Left lung (tissue), 10 donors: Measurements from ENCODE around the gene NOL4L. TPM values are rescaled to one million over a fixed set of nuclear protein-coding genes. Genes with fewer than 3 reads are reported as not detected.

Source experiments
- ATAC-seq: fragments of 200-7000 bp; cut with Tn5 transposase; one replicate; pipeline ENCODE4 v1.9.1; 2020; ENCODE audit warnings: moderate library complexity
- DNase-seq, 4 donors: peaks; one replicate each; pipeline ENCODE4 v3.0.0-alpha.2; 2013 to 2020
- H3K27ac ChIP-seq, 2 donors: fragments of 200-600 bp; sonication (generic) in 1 of 2; one replicate each; pipeline versions ENCODE4 v1.5.0 to v1.8.0; 2020 to 2021
- H3K27me3 ChIP-seq, 2 donors: fragments of 200-600 bp; sonication (generic) in 1 of 2; one replicate each; pipeline versions ENCODE4 v1.5.0 to v1.8.0; 2020 to 2021
- H3K36me3 ChIP-seq, 2 donors: fragments of 200-600 bp; sonication (generic) in 1 of 2; one replicate each; pipeline versions ENCODE4 v1.5.0 to v1.8.0; 2020 to 2021
- H3K4me1 ChIP-seq, 2 donors: fragments of 200-600 bp; one replicate each; pipeline ENCODE4 v1.8.0; 2021
- H3K4me3 ChIP-seq, 2 donors: fragments of 200-600 bp; sonication (generic) in 1 of 2; one replicate each; pipeline versions ENCODE4 v1.5.0 to v1.8.0; 2020 to 2021; ENCODE audit warnings: mild to moderate bottlenecking in 1 of 2
- H3K9me3 ChIP-seq, 2 donors: fragments of 200-600 bp; sonication (generic) in 1 of 2; one replicate each; pipeline versions ENCODE4 v1.5.0 to v1.8.0; 2020 to 2021
- intact Hi-C, 2 donors: fragments of 100-400 bp; cut with DNase I; formaldehyde crosslinking; loops; one replicate each; pipeline versions ENCODE4 v1.11.2 to v1.14.2; 2022
- polyA plus RNA-seq, 6 donors: library from polyadenylated mRNA; unstranded; fragments of 120-200 nt; gene quantifications; one replicate each; pipeline ENCODE4 v1.2.1, GENCODE V29; 2013; ENCODE audit not compliant: insufficient read length in 6 of 6
- total RNA-seq, 2 donors: library from RNA; stranded (reverse); fragmentation: NEBNext Ultra II Directional; extraction: Animal tissue kit (Norgen Biotek cat#: 25700); gene quantifications; one replicate each; pipeline ENCODE4 v1.2.1, GENCODE V29; 2021
- TF ChIP-seq, protein P1 (sequence below), 2 donors: fragments of 200-600 bp; sonication (generic) in 1 of 2; IDR thresholded peaks; one replicate each; pipeline versions ENCODE4 v1.5.0 to v1.8.0; 2021; ENCODE audit warnings: antibody characterized with exemption in 2 of 2
- donor health status: DM: no; HTN: yes; CAD: no.
- donor health status: DM: no; HTN: no; CAD: no.

The NOL4L gene
- total and polyA plus RNA-seq, 8 donors: 16.7 to 49.0 (median 40.7) TPM

DNA sequence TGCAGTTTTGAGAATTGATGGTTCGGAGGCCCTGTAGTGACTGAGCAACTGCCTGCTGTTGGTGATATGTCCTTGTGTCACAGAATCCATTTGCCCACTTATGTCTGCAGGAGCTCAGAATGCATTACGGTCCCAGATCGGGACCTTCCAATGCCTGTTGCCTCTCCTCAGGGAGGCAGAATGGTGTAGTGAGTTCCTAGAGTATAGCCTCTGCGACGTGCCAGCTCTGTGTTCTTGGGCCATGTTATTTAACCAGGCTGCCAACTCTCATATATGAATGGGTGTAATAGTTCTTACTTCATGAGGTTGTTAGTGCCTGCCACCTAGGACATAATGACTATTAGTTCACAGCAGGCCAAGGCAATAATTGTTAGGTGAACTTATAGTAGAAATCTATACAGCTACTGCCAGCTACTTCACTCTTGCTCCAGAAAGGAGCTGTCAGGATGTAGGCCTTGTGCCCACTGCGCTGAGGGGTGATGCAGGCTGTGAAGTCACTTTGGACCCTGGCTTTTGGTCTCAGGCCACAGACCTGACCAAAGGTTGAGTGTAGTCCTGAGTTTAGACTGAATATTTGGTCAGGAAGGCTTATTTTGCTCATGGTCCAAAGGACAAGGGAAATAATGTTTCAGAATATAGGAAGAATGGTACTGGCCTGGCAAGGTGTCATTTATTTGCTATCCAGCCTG lies 144.9 kb downstream of the NOL4L start:
- Histone ChIP-seq H3K27ac (no peak overlapping the region), H3K36me3 (peaks cover 0 to 77% of the 10 kb centered on the region in 2 donors), H3K9me3 (no peaks in the 10 kb centered on the region), H3K4me1 (no peaks in the 10 kb centered on the region), H3K27me3 (no peaks in the 10 kb centered on the region), H3K4me3 (no peak overlapping the region)
- TF ChIP-seq, protein P1, sequence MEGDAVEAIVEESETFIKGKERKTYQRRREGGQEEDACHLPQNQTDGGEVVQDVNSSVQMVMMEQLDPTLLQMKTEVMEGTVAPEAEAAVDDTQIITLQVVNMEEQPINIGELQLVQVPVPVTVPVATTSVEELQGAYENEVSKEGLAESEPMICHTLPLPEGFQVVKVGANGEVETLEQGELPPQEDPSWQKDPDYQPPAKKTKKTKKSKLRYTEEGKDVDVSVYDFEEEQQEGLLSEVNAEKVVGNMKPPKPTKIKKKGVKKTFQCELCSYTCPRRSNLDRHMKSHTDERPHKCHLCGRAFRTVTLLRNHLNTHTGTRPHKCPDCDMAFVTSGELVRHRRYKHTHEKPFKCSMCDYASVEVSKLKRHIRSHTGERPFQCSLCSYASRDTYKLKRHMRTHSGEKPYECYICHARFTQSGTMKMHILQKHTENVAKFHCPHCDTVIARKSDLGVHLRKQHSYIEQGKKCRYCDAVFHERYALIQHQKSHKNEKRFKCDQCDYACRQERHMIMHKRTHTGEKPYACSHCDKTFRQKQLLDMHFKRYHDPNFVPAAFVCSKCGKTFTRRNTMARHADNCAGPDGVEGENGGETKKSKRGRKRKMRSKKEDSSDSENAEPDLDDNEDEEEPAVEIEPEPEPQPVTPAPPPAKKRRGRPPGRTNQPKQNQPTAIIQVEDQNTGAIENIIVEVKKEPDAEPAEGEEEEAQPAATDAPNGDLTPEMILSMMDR (IDR thresholded peaks at IDR 0.05): no peak
- ATAC-seq: no peak
- intact Hi-C loops: no loop called here
- DNase-seq: no peak

DNA sequence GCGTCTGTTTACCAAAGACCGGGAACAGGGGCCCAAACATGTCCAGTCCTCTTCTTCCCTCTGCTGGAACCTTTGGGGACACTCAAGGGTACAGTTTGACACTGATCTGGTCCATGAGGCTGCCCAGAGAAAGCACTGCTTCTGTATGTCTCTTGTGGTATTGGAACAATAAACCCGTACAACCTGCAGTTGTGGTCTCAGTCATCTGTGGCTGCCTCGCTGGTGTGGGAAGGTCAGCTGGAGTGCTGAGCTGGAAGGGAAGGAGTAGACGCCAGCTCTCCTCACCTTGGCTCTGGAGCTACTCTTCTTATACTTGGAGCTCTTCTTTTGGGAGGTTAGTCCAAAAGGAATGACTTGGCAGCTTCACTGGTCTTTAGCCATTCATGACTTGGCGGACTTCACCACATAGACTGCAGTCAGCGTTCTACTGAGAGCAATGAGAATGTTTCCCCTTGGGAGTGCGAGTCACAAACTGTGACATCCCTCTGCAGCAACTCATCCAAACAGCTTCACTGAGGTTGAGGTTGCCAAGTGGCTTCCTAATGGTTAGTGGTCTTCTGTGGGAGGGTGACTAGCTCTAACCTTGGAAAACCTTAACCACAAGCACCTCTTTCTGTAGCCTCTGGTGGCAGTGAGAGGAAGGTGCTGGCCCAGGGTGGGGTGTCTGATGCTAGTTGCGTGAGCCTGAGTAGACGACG lies 145.9 kb downstream of the NOL4L start:
- Histone ChIP-seq H3K36me3 (peaks cover 0 to 77% of the 10 kb centered on the region in 2 donors), H3K4me1 (no peaks in the 10 kb centered on the region), H3K27me3 (no peaks in the 10 kb centered on the region), H3K4me3 (no peak overlapping the region), H3K9me3 (no peaks in the 10 kb centered on the region), H3K27ac (no peak overlapping the region)
- TF ChIP-seq, protein P1 (IDR thresholded peaks at IDR 0.05): no peak
- no peak for ATAC-seq
- intact Hi-C loops: no loop called here
- DNase-seq: no peak

DNA sequence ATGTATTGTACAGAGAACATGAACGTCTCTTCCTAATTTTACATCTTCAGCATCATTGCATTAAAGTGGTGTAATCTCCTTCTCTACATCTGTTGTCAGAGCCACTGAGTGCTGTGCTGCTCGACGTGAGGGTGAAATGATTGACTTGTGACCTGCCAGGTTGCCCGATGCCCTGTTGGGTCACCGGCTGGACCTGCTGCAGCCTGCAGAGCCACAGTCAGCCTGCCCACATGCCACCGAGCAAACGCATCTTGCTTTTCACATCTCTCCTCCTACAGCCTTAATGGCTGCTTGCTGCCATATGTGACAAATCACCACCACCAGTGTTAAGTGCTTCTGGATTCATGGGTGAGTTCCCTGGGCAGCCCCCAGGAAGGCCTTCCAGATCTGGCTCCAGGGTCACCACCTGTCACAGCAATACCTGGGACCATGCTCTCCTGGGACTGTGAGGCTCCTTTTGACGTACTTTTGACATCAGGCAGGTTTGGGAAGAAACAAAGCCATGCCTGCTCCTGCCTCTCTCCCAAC lies 146.7 kb downstream of the NOL4L start:
- intact Hi-C loops: no loop called here
- TF ChIP-seq, protein P1 (IDR thresholded peaks at IDR 0.05): no peak
- Histone ChIP-seq H3K27ac (no peak overlapping the region), H3K4me3 (no peak overlapping the region), H3K36me3 (peaks cover 0 to 79% of the 10 kb centered on the region in 2 donors), H3K9me3 (no peaks in the 10 kb centered on the region), H3K27me3 (no peaks in the 10 kb centered on the region), H3K4me1 (no peaks in the 10 kb centered on the region)
- DNase-seq (no peak), ATAC-seq (no peak)

DNA sequence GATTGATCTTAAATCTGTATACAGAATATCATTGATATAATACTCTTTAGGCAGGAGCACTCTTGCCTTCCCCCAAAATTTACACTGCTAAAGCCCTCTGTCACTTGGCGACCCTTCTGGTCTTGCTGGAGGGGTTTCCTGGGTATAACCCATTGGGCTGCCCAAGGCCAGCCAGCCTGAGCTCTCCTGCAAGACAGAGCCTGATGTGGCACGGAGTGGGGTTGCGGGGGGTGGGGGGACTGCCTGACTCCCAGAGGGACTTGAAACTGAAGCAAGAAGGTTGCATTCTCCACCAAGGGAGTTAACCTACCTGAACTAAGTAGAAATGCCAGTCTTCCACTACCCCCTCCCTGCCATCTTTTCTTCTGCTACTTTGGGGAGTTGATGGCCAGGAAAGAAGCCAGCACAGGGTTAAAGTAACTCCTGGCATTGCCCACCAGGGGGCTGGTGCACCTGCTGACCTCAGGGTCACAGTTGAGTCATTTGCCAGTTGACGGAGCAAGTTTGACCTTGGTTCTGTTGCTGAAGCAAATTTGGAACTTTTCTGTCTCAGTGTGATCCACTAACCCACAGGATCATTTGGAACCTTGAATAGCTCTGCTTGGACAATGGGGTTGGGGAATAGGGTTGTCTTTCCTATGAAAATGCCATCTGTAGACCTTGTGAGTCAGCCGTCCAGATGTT lies 147.6 kb downstream of the NOL4L start:
- ATAC-seq: no peak
- no peaks in the 10 kb centered on the region for H3K4me1 ChIP-seq
- H3K27me3 ChIP-seq: no peaks in the 10 kb centered on the region
- no peak overlapping the region for H3K27ac ChIP-seq
- no peak overlapping the region for H3K4me3 ChIP-seq
- no peaks in the 10 kb centered on the region for H3K9me3 ChIP-seq
- no peak for DNase-seq
- intact Hi-C loops: no loop called here
- peaks cover 0 to 88% of the 10 kb centered on the region in 2 donors for H3K36me3 ChIP-seq
- TF ChIP-seq, protein P1 (IDR thresholded peaks at IDR 0.05): no peak

DNA sequence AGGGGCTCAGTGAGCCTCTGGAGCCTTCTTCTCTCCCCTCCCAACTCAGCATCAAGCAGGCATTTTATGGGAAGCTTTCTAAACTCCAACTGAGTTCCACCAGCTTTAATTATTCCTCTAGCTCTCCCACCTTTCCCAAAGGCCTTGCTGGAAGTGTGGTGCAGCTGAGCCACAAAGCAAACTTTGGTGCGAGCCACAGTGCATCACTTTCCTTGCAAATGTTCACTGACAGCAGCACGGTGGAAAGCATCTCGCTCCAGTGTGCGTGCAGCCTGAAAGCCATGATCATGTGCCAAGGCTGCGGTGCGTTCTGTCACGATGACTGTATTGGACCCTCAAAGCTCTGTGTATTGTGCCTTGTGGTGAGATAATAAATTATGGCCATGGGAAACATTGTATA lies 148.2 kb downstream of the NOL4L start:
- Histone ChIP-seq H3K36me3 (peaks cover 0 to 94% of the 10 kb centered on the region in 2 donors), H3K9me3 (no peaks in the 10 kb centered on the region), H3K4me3 (no peak overlapping the region), H3K4me1 (no peaks in the 10 kb centered on the region), H3K27ac (no peak overlapping the region), H3K27me3 (no peaks in the 10 kb centered on the region)
- no peak for DNase-seq
- TF ChIP-seq, protein P1 (IDR thresholded peaks at IDR 0.05): no peak
- intact Hi-C loops: no loop called here
- ATAC-seq: no peak
